Astrocyte (in vitro differentiated cells and primary cell): ENCODE measurements around the gene NRSN2.

Experiments
- EZH2 ChIP-seq: IDR thresholded peaks from 2 replicates; pipeline ENCODE4 v1.6.1; 2012; ENCODE audit warnings: mild to moderate bottlenecking, low read length, inconsistent platforms; ENCODE audit not compliant: insufficient read depth
- TF ChIP-seq, protein P1 (sequence below): IDR thresholded peaks from 2 replicates; pipeline ENCODE4 v1.5.1; 2011; ENCODE audit warnings: low read depth, mild to moderate bottlenecking, inconsistent platforms, low read length, moderate library complexity; ENCODE audit not compliant: insufficient read depth

DNA sequence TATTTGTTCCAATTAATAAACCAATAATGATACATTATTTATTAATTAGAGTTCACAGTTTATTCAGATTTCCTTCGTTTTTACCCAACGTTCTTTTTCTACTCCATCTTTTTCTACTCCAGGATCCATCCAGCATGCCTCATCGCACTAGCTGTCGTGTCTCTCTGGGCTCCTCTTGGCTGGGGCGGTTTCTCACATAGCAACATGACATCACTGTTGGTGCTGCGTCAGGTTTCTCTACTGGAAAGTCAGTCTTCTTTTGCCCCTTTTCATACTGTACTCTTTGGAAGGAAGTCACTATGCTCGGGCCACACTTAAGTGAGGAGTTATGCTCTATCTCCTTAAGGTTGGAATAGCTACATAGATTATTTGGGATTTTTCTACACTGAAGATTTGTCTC lies 35.3 kb upstream of the NRSN2 start:
- TF ChIP-seq EZH2: no peak
- TF ChIP-seq, protein P1, sequence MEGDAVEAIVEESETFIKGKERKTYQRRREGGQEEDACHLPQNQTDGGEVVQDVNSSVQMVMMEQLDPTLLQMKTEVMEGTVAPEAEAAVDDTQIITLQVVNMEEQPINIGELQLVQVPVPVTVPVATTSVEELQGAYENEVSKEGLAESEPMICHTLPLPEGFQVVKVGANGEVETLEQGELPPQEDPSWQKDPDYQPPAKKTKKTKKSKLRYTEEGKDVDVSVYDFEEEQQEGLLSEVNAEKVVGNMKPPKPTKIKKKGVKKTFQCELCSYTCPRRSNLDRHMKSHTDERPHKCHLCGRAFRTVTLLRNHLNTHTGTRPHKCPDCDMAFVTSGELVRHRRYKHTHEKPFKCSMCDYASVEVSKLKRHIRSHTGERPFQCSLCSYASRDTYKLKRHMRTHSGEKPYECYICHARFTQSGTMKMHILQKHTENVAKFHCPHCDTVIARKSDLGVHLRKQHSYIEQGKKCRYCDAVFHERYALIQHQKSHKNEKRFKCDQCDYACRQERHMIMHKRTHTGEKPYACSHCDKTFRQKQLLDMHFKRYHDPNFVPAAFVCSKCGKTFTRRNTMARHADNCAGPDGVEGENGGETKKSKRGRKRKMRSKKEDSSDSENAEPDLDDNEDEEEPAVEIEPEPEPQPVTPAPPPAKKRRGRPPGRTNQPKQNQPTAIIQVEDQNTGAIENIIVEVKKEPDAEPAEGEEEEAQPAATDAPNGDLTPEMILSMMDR: no peak
